Thymus (tissue), 11 donors: ENCODE results near the gene RSPH6A. TPM values are rescaled to one million over a fixed set of nuclear protein-coding genes. Genes with fewer than 3 reads are reported as not detected.

Experiments
- DNase-seq, 9 donors: peaks; one replicate each; pipeline ENCODE4 v3.0.0-alpha.2; 2013; ENCODE audit warnings: low spot score in 9 of 9, low read depth in 6 of 9, missing footprints in 1 of 9
- H3K27ac ChIP-seq, 2 donors: one replicate each; pipeline ENCODE4 v1.5.1; 2013; ENCODE audit warnings: control low read depth in 1 of 2, low read depth in 1 of 2, low read length in 1 of 2, mild to moderate bottlenecking in 1 of 2, moderate library complexity in 1 of 2
- H3K27me3 ChIP-seq, 2 donors: one replicate each; pipeline ENCODE4 v1.5.1; 2013; ENCODE audit warnings: low read length in 1 of 2; ENCODE audit not compliant: control insufficient read depth in 2 of 2, insufficient read depth in 1 of 2
- H3K36me3 ChIP-seq, 2 donors: one replicate each; pipeline ENCODE4 v1.5.1; 2013; ENCODE audit warnings: low read length in 1 of 2, mild to moderate bottlenecking in 1 of 2, moderate library complexity in 1 of 2; ENCODE audit not compliant: control insufficient read depth in 2 of 2, insufficient read depth in 2 of 2
- H3K4me1 ChIP-seq, 2 donors: one replicate each; pipeline ENCODE4 v1.5.1; 2013; ENCODE audit warnings: low read length in 2 of 2; ENCODE audit not compliant: control insufficient read depth in 2 of 2, insufficient read depth in 2 of 2
- H3K4me3 ChIP-seq, 2 donors: one replicate each; pipeline ENCODE4 v1.5.1; 2013; ENCODE audit warnings: low read length in 2 of 2, control low read depth in 1 of 2, mild to moderate bottlenecking in 1 of 2
- H3K9me3 ChIP-seq, 2 donors: one replicate each; pipeline ENCODE4 v1.5.1; 2013; ENCODE audit warnings: low read length in 1 of 2, mild to moderate bottlenecking in 1 of 2; ENCODE audit not compliant: control insufficient read depth in 2 of 2, insufficient read depth in 1 of 2
- whole genome bisulfite sequencing: extraction: QIAGEN DNeasy Blood & Tissue Kit; methylation state at CpG from one replicate; pipeline ENCODE4 v1.1.7; 2013; 5-methylcytosine and 5-hydroxymethylcytosine counted together
- polyA plus RNA-seq: library from polyadenylated mRNA; stranded (reverse); fragments of 200-250 nt; gene quantifications from one replicate; pipeline ENCODE4 v1.2.3, GENCODE V29; 2013
- total RNA-seq: library from RNA; stranded (reverse); fragments of 120-200 nt; gene quantifications from one replicate; pipeline ENCODE4 v1.2.4, GENCODE V29; 2013
- donor health status: healthy.

RSPH6A gene
- total and polyA plus RNA-seq, 2 donors: 0.14 TPM; not detected in 1

DNA sequence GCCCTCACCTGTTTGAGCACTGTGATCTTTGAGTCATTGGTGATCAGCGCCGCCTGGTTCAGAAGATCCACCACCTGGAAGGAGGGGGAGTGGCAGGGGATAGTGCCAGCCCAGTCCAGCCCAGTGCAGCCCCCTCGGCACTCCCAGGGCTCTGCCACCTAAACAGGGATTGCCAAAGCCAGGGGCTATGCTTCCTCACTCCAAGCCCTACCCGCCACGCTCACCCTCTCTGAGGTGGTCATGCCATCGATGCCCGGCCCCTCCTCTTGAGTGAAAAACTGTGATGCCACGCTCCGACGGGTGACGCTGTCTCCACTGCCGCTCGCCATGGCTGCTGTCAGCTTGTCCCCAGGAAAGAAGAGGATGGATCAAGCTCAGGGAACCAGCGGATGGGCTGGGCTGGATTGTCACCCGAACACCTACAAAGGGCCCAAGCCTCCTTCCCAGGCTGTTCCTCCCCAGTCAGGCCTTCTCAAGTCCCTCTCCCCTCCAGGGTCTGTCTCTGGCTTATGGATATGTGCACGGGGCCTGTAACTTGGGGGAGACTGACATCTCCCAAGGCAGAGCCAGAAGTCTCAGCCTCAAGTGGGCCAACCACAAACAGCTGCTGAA lies 39.2 kb upstream of the RSPH6A start:
- H3K27me3 ChIP-seq: no peaks in the 10 kb centered on the region
- no peak for DNase-seq
- 98% methylated on average over 16 of the region's 16 CpGs for WGBS
- no peaks in the 10 kb centered on the region for H3K9me3 ChIP-seq
- no peak overlapping the region for H3K27ac ChIP-seq
- no peak overlapping the region for H3K4me3 ChIP-seq
- peaks cover 64 to 66% of the 10 kb centered on the region in 2 donors for H3K36me3 ChIP-seq
- no peaks in the 10 kb centered on the region for H3K4me1 ChIP-seq

DNA sequence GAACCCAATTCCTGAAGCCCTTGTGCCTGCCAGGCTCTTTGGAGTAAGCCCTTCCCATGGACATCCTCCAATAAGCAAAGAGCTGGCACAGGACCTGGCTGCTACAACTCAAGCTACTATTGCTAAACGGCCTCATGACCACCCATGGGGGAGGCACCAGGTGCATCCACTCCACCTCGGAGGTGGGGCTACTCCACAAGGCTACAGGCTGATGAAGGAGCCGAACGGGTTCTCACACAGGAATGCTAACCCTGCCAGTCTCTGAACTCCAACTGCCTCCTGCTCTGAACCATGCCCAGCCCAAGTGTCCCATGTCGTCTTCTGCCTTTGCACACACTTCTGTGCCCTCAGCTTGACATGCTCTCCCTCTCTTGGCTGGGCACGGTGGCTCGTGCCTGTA lies 37.9 kb upstream of the RSPH6A start:
- peaks cover 66 to 68% of the 10 kb centered on the region in 2 donors for H3K36me3 ChIP-seq
- no peak overlapping the region for H3K4me3 ChIP-seq
- no peaks in the 10 kb centered on the region for H3K9me3 ChIP-seq
- no peak for DNase-seq
- H3K27me3 ChIP-seq: no peaks in the 10 kb centered on the region
- H3K4me1 ChIP-seq: no peaks in the 10 kb centered on the region
- no peak overlapping the region for H3K27ac ChIP-seq
- 95% methylated on average over 7 of the region's 7 CpGs for WGBS

DNA sequence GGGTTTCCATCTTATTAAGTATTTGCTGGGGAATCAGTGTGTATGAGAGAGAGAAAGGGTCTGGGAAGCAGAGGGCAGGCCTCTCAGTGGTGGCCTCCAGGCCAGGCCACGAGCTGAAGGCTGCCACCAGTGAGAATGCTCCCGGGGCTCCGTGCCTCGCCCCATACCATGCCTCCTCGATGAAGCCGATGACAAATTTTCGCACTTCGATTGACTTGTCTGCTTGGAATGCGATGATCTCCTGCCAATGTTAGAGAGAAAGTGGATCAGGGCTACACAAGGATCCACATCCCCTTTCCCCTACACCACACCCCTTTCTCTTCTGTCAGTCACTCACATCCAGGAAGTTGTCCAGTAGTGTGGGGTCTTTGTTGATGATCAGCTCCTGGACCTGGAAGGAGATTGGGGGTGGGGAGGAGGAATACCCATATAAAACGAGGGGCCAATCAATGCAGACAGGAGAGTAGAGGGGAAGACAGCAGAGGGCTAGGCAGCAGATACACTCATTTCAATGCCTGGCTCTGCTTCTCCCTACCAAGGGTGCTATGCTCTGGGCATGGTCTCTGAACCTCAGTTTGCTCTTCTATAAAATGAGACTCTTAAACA lies 37.1 kb upstream of the RSPH6A start:
- no peak overlapping the region for H3K4me3 ChIP-seq
- peaks cover 72 to 74% of the 10 kb centered on the region in 2 donors for H3K36me3 ChIP-seq
- 93% methylated on average over 10 of the region's 10 CpGs for WGBS
- H3K27ac ChIP-seq: no peak overlapping the region
- no peak for DNase-seq
- no peaks in the 10 kb centered on the region for H3K27me3 ChIP-seq
- H3K9me3 ChIP-seq: no peaks in the 10 kb centered on the region
- H3K4me1 ChIP-seq: no peaks in the 10 kb centered on the region

DNA sequence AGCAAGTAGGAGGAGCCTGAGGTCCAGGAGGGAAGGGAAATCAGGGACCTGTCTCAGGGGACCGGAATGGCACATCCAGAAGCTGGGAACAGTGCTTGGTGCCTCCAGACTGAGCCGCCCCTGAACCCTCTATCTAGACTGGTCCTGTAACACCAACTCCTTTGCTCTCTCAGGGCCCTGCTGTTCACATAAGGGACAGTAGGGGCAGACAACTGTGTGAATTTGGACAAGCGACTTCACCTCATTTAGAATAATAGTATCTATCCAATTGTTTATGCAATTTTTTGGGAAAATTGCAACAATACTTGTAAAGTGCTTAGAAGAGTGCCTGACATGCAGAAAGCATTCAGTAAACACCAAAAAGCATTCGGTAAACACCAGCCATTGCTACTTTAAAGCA lies 33.8 kb upstream of the RSPH6A start:
- no peaks in the 10 kb centered on the region for H3K27me3 ChIP-seq
- 97% methylated on average over 4 of the region's 4 CpGs for WGBS
- no peaks in the 10 kb centered on the region for H3K9me3 ChIP-seq
- no peak overlapping the region for H3K27ac ChIP-seq
- DNase-seq: no peak
- H3K36me3 ChIP-seq: peaks cover 82 to 84% of the 10 kb centered on the region in 2 donors
- no peak overlapping the region for H3K4me3 ChIP-seq
- no peaks in the 10 kb centered on the region for H3K4me1 ChIP-seq

DNA sequence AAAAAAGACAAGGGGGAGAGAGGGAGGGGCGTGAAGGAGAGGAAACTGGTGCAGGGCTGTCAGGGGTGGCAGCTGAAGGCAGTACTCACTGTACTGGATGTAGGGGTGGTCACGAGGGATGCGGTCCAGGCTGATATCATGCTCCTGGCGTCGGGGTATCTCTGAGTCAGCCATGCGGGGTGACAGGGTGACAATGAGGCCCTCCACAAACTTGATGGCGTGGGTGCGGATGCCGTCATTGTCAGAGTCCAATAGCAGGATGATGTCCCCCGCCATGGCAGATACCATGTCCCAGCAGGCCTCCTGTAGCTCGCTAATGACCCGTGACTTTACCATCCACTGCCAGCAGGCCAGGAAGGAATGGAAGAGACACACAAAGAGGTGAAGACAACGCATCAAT lies 32.6 kb upstream of the RSPH6A start:
- no peak overlapping the region for H3K27ac ChIP-seq
- H3K27me3 ChIP-seq: no peaks in the 10 kb centered on the region
- no peak for DNase-seq
- H3K9me3 ChIP-seq: no peaks in the 10 kb centered on the region
- peaks cover 84 to 85% of the 10 kb centered on the region in 2 donors for H3K36me3 ChIP-seq
- no peak overlapping the region for H3K4me3 ChIP-seq
- 95% methylated on average over 13 of the region's 13 CpGs for WGBS
- no peaks in the 10 kb centered on the region for H3K4me1 ChIP-seq

DNA sequence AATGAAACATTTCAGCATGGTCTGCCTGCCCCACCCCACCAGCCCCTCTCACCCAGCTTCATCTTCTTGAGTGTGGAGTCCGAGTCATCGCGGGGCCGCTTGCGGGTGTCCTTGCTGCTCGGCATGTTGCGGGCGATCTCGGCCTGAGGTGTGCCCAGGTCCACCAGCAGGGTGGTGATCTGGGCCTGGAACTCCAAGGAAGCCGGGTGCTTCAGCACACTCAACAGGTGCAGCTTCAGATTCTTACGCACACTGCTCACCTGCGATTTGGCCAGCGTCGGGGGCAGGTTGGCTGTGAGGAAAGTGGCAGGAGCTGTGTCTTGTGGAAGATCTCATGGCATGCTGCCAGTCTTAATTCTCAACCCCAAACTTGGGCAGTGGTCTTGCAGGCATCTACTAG lies 27.1 kb upstream of the RSPH6A start:
- H3K4me1 ChIP-seq: no peaks in the 10 kb centered on the region
- peaks cover 2 to 9% of the 10 kb centered on the region in 2 donors for H3K9me3 ChIP-seq
- no peaks in the 10 kb centered on the region for H3K27me3 ChIP-seq
- DNase-seq: no peak
- 98% methylated on average over 14 of the region's 14 CpGs for WGBS
- H3K27ac ChIP-seq: no peak overlapping the region
- H3K36me3 ChIP-seq: peaks cover 68 to 75% of the 10 kb centered on the region in 2 donors
- H3K4me3 ChIP-seq: no peak overlapping the region

DNA sequence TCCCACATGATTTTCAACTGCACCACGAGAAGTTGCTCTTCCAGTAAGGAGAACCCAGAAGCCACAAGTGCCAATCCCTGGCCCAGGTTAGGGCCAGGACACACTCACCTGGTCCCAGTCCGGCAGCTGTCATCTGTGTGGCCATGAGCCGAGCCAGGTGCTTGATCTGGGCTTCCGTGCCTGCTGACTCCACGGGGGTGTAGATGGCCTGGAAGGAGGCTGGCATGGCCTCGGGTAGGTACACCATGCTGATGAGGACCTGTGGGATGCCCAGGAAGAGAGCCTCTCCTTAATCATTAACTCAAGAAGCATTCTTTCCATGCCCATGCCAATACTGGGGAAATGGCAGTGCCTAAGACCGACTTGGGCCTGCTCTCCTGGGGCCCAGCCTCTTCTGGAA lies 19.9 kb upstream of the RSPH6A start:
- 98% methylated on average over 7 of the region's 7 CpGs for WGBS
- H3K9me3 ChIP-seq: peaks cover 2 to 9% of the 10 kb centered on the region in 2 donors
- H3K27me3 ChIP-seq: no peaks in the 10 kb centered on the region
- no peak overlapping the region for H3K27ac ChIP-seq
- H3K4me3 ChIP-seq: no peak overlapping the region
- H3K36me3 ChIP-seq: peaks cover 56 to 64% of the 10 kb centered on the region in 2 donors
- DNase-seq: no peak
- no peaks in the 10 kb centered on the region for H3K4me1 ChIP-seq

DNA sequence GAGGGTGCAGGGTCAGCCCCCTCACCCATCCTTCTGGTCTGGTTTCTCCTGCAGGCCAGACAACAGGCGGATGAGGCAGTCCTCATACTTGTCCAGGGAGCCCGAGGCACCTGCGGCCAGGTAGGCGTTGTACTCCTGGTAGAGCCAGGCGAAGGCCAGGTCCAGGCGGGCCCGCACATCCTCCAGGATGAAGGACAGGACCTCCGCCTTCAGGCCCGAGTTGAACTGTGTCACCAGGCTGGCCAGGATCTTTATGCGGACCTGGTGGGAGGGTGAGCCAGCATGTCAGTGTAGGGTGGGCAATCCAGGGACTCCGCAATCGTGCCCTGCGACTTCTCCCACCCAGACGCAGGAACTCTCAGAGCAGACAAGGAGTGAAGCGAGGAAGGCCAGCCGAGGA lies 13.8 kb upstream of the RSPH6A start:
- H3K9me3 ChIP-seq: no peaks in the 10 kb centered on the region
- no peaks in the 10 kb centered on the region for H3K4me1 ChIP-seq
- 98% methylated on average over 16 of the region's 16 CpGs for WGBS
- H3K36me3 ChIP-seq: peaks cover 81 to 87% of the 10 kb centered on the region in 2 donors
- no peak overlapping the region for H3K27ac ChIP-seq
- H3K27me3 ChIP-seq: no peaks in the 10 kb centered on the region
- H3K4me3 ChIP-seq: no peak overlapping the region
- no peak for DNase-seq

DNA sequence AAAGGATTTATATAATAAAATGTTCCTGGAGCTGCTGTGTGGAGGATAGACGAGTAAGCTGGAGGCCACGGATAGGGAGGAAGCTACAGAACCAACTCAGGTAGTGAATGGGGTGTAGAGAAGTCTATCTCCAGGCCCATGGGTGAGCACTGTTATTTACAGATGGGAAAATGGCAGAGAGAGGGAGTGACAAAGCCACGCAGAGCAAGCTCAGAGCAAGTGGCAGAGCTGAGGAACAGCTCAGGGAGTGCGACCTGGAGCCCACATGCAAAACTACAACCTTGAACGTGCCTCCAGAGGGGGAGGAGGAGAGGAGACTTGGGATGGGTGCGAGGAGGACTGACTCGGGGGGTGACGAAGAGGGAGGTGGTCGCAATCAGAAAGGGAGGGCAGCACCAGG lies 13.4 kb upstream of the RSPH6A start:
- Histone ChIP-seq H3K36me3 (peaks cover 83 to 91% of the 10 kb centered on the region in 2 donors), H3K4me1 (no peaks in the 10 kb centered on the region), H3K27ac (no peak overlapping the region), H3K4me3 (no peak overlapping the region), H3K27me3 (no peaks in the 10 kb centered on the region), H3K9me3 (no peaks in the 10 kb centered on the region)
- 97% methylated on average over 9 of the region's 9 CpGs for WGBS
- no peak for DNase-seq
